CD4-positive, alpha-beta T cell treated with Interferon alpha-2 for 1 hour (primary cell): ENCODE results near the gene FAM222A.

Source experiments
- DNase-seq, 2 donors: peaks; one replicate each; pipeline ENCODE4 v3.0.0-alpha.2; 2020 to 2022

The FAM222A gene

DNA sequence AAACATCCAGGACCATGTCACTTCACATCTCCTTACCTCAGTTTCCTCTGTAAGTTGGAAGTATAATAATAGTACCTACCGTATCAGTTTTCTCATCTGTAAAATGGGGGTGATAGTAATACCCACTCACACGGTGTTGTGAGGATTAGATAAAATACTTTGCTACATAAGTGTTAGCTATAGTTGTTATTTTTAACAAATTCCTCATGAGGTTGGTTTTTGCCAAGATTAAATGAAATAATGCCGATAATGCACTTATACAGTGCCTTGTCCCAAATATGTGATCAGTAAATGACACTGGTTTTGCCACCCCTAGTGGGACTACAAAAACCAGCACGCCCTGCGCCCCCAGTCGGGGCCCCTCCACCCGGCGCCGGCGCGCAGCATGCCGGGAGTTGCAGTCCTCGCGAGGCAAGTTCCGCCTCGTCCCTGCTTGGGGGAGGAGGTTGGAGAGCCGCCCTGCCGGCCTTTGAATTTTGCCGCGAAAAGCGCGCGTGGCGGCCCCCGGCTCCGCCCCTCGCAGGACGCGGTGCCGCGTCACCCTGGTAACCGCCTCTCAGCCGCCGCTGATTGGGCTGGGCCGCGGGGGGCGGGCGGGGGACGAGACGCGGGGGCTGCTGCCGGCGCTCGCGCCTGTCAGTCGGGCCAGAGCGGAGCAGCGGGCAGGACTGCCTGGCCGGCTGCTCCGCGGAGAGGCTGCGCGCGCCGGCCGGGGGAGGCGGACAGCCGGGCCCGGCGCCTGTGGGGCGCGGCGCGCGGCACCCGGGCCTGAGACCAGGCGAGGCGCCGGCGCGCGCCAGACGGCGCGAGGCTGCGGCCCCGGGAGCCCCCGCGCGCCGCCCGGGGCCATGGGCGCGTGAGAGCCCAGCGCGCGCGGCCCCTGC is at the start of gene FAM222A:
Gene FAM222A (plus strand): TSS at position 639 of the 884 bp plus-strand sequence. CDS start 30,322 bp downstream, outside the sequence.
- DNase-seq: peak; percentile 98 to 99

GRCh38 chr12:109664402-109664801 is 49.2 kb upstream of the FAM222A start:
- DNase-seq: no peak

- no peak for DNase-seq
Observed at GRCh38 chr12:109666068-109666467, 47.6 kb upstream of the FAM222A start.

GRCh38 chr12:109670731-109671130 is 42.9 kb upstream of the FAM222A start:
- DNase-seq: no peak

DNA sequence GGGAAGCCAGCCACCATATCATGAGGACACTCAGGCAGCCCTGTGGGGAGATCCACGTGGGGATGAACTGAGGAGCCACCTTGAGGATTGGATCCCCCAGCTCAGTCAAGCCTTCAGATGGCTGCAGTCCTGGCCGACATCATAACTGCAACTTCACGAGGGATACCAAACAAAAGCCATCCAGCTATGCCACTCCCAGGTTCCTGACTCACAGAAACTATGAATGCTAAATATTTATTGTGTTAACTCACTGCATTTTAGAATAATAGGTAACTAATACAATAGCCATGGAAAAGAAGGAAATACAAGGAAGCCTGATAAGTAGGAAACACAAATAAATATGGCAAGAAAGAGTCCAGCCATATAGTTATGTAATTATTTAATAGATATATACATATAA is 42.1 kb upstream of the FAM222A start:
- no peak for DNase-seq

DNA sequence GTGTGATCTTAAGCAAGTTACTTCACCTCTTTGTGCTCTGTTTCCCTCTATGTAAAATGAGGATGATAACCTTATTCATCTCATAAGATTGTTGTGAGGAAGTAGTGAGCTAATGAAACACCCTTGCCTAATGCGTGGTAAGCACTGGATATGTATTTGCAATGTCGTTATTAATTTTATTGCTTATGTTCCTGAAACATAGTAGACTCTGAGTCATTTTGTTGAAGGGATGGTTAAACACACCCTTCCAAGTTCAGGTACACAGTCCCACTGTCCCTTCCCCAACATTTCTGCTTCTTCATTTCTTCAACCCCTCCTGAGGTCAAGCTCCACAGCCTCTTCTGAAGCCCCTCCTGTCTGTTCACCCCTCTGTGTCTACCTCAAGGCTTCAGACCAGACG is 40.2 kb upstream of the FAM222A start:
- DNase-seq: no peak

GRCh38 chr12:109673884-109674283 is 39.7 kb upstream of the FAM222A start:
- DNase-seq: no peak

DNA sequence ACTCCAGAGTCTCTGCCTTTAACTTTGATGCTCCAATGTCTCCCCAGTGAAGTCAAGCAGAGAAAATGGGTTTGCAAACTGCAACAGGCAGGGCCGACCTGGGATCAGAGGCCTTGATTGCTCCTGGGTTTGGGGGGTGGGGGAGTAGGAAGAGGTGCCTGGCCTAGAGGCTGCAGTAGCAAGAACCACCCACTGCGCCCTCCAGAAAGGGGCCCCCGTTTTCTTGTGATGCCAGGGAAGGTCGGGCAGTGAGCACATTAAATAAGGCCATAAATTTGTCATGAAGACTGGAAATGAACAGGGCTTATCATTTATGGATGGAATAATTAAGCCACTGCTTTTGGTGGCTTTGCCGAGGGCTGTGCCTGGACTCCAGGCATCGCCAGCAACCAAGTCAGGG is 38.2 kb upstream of the FAM222A start:
- no peak for DNase-seq

DNA sequence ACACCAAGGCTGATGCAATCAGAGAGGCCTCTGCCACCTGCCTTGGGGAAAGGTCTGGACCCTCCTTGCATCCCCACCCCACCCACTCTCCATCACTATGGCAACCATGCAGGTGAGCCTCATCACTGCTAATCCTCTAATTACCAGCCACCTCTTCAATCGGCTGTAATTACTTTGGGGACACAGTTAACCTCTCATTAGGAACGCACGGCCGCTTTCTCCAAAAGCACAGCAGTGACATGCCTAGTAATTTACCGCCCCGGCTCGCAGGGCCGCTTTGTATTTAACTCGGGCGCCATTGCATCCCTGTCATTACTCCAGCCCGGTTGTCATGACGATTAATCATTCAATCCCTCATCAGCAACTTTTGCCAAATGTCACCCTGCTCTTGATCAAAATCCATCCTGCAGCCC is 36.3 kb upstream of the FAM222A start:
- no peak for DNase-seq

DNA sequence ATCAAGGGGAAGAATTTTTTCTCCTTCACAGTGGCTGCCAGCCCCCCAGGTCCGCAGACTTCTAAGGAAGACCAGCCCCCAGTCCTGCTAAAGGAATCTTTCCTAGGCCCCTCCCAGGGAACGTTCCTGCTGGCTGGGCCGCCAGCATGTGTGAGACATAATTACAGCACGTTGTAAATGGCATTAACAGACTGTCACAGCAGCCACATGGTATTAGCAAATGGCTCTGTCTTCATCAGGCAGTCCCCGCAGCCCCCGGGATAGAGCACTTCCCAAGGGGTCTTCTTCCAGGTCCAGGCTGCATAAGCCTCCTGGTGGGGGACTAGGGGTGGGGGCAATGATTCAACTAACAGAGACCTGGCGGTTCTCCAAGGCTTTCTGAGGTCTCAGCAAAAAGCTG is 34.9 kb upstream of the FAM222A start:
- DNase-seq: no peak

DNA sequence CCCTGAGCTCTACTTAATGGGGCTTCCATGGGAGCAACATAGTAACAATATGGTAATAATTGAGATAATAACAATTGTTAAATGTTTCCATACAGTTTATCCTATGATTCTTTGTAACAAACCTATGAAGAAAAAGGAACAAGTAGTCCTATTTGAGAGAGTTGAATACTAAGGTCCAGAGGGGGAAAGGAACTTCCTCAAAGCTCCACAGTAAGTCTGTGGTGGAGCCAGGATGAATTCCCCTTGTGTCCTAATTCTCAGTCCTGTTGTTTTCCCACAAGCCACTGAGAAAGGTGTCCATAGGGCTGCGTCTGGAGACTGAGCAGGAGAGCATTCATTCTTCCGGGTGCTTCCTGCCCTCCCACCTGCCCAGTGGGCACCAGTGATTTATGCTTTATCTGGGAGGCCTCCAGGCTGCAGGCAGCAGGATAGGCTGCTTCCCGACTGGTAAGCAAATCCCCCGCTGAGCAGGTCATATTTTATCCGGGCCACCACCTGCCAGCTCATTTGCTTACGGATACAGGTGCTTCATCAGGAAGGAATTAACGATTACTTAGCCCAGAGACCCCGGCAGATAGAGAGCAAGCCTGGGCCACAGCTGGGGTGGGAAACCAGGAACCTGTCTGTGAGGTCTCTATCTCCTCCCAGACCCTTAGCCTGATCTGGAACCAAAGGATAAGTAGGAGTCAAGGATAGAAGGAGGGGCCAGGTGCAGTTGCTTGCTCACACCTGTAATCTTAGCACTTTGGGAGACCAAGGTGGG is 33.9 kb upstream of the FAM222A start:
- no peak for DNase-seq

GRCh38 chr12:109680264-109681005 is 33.2 kb upstream of the FAM222A start:
- no peak for DNase-seq

- no peak for DNase-seq
Observed at GRCh38 chr12:109681986-109682707, 31.5 kb upstream of the FAM222A start.

DNA sequence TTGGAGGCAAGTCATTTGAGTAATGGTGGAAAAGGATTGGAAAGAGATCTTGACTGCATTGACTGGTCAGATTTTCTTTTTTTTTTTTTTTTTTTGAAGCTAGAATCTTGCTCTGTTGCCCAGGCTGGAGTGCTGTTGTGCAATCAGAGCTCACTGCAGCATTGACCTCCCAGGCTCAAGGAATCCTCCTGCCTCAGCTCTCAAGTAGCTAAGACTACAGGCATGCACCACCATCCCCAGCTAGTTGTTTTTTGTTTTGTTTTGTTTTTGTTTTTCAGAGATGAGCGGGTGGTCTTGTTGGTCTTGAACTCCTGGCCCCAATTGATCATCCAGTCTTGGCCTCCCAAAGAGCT is 30.9 kb upstream of the FAM222A start:
- DNase-seq: no peak

- DNase-seq: no peak
Observed at GRCh38 chr12:109683316-109683715, 30.3 kb upstream of the FAM222A start.

DNA sequence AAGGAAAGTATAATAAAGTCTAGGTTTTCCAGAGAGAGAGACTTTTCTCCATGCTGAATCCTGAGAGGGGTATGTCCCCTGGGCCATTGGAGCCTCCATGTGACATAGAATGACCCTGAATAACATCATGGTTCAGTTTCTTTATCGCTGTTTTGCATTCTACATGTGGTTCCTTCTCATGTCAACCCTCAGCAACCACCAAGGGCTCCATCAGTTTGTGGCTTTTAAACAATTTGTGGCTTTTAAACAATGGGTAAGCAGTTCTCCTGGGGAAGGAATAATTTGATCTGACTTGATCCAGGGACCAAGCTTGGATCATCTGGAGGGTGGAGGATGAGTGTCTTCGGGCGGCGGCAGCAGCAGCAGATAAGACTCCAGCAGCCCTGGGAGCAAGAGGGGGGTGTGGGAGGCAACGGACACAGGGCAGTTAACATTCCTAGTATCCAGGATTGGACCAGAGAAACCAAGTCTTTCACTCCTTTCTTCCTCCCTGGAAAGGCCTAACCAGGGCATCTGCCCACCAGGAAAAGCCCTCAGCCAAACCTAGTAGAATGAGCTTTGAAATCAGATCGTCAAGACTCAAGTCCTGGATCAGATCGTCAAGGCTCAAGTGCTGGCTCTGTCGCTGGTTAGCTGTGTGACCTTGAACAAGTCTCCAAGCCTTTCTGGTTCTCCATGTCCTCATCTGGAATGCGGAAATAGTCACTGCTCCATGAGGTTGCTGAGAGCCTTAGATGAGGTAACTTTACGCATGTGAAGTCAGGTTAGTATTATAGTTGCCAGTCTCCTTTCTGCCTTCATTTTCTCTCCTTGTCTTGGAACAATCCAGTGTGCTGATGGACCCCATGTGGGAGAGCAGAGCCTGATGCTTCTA is 27.8 kb upstream of the FAM222A start:
- no peak for DNase-seq

- no peak for DNase-seq
Observed at GRCh38 chr12:109686523-109686922, 27.1 kb upstream of the FAM222A start.

DNA sequence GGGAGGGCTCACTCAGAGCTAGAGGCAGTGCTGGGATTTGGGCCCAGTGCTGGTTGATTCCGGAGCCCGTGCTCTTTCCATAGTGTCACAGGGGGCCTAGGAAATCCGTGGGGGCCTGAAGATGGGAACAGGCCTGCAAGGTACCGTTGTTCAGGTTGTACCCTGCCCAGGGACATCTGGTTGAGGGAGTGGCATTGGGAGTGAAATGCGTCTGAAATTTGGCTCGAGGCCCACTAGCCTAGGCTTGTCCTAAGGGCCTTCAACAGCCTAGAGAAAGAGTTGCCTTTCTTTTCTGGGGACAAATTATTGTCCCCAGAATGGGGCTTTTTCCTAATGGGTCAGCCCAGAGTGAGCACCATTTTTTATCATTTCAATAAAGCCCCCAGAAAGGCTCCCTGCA is 26.4 kb upstream of the FAM222A start:
- no peak for DNase-seq

- no peak for DNase-seq
Observed at GRCh38 chr12:109689426-109689825, 24.2 kb upstream of the FAM222A start.

DNA sequence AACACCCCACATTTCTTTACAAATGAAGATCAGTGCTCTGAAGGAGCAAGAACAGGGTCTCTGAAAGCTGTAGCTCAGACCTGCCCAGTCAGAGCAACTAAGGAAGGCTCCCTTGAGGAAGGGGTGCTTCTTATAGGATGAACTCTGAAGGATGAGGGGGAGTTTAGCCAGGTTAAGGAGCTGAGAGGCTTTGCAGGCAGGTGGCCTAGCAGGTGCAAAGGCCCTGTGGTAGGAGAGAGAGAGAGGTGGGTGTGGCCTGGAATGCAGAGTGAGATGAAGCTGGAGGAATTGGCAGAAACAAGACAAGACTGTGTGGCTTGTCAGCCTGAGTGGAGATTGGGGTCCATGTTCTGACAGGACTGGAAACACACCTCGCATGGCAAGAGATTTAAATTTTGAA is 20.5 kb upstream of the FAM222A start:
- DNase-seq: no peak
